GM19372 (cell line): ENCODE measurements around the gene CCDC157.

Experiments
- ATAC-seq: cut with Tn5 transposase; IDR thresholded peaks from one replicate; pipeline ENCODE4 v1.9.1; 2021; ENCODE audit warnings: mild to moderate bottlenecking, low read depth, moderate library complexity; ENCODE audit not compliant: unreplicated experiment

The CCDC157 gene

GRCh38 chr22:30356449-30357235 lies at the start of gene CCDC157, which contains the start of gene SF3A1:
Gene CCDC157, plus strand, starts transcription at chr22:30357007. Its CDS starts 8,994 bp downstream, at chr22:30366001.
Gene SF3A1, minus strand, starts transcription at chr22:30356894. Its CDS starts 102 bp downstream, at chr22:30356792.
- peak; percentile 95 for ATAC-seq

- no peak for ATAC-seq
Observed at GRCh38 chr22:30307041-30307574, 49.7 kb upstream of the CCDC157 start.

- ATAC-seq = no peak
Observed at GRCh38 chr22:30308093-30308492, 48.7 kb upstream of the CCDC157 start.

- ATAC-seq = no peak
Observed at GRCh38 chr22:30308518-30309230, 48.1 kb upstream of the CCDC157 start.

- no peak for ATAC-seq
Observed at GRCh38 chr22:30309951-30310741, 46.7 kb upstream of the CCDC157 start.

GRCh38 chr22:30310881-30311771 lies 45.7 kb upstream of the CCDC157 start:
- ATAC-seq = no peak

GRCh38 chr22:30312053-30312452 lies 44.8 kb upstream of the CCDC157 start:
- ATAC-seq = no peak

GRCh38 chr22:30313527-30314363 lies 43.1 kb upstream of the CCDC157 start:
- no peak for ATAC-seq

GRCh38 chr22:30314915-30315314 lies 41.9 kb upstream of the CCDC157 start:
- ATAC-seq = no peak

- ATAC-seq = no peak
Observed at GRCh38 chr22:30315962-30316576, 40.7 kb upstream of the CCDC157 start.

- ATAC-seq = no peak
Observed at GRCh38 chr22:30317778-30318177, 39.0 kb upstream of the CCDC157 start.

- ATAC-seq = no peak
Observed at GRCh38 chr22:30318799-30319419, 37.9 kb upstream of the CCDC157 start.

- ATAC-seq = no peak
Observed at GRCh38 chr22:30320021-30320556, 36.7 kb upstream of the CCDC157 start.

GRCh38 chr22:30321461-30321860 lies 35.3 kb upstream of the CCDC157 start:
- no peak for ATAC-seq

GRCh38 chr22:30323246-30323645 lies 33.6 kb upstream of the CCDC157 start:
- no peak for ATAC-seq

GRCh38 chr22:30324014-30324730 lies 32.6 kb upstream of the CCDC157 start:
- no peak for ATAC-seq
